GM19193 (cell line): ENCODE measurements around the gene EML6.

ENCODE experiments used
- POLR2A ChIP-seq: IDR thresholded peaks from 4 replicates; pipeline ENCODE4 v1.6.1; 2011; ENCODE audit not compliant: insufficient read depth, insufficient read length; ENCODE audit errors: extremely low read depth

The EML6 gene

DNA sequence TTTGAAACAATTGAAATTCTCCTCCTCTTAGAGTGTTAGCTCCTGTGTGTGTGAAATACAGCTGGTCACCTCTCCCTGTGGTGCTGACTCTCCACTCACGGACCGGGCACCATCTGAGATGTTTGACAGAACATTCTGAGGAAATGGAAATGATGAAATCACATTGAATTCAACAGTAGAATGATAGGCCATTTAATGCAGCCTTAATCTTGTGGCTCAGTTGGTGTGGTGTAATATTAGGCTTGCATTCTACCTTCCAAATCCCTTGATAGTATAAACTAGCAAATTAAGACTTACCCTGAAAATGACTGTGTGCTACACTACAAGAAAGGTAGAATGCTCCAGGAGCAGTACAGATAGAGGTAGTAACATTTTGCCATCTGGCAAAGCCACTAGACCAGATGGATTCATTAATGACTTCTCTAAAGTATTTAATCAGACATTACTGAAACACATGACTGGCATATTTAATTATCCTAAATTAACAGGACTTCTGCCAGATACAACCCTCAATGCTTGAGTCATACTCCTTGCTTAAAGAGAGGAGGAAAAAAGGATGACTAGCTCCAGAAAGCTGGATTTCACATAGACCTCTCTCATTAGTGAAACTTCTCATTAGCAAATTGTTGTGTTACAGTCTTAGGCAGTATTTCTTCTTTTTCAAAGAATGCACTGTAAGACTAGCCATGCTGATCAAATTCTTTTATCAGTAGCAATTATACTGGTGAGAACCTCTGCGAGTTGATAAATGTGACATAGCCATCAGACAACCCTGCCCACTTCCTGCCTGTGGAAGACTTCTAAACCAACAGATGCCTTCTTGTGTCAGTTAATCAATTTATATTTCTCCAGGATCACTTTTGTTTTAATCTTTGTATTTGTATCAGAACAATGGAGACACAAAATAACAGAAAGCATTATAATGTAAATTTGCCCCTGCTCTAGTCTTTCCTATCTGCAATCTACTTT is 80.6 kb downstream of the EML6 start:
- no peak for TF ChIP-seq POLR2A

DNA sequence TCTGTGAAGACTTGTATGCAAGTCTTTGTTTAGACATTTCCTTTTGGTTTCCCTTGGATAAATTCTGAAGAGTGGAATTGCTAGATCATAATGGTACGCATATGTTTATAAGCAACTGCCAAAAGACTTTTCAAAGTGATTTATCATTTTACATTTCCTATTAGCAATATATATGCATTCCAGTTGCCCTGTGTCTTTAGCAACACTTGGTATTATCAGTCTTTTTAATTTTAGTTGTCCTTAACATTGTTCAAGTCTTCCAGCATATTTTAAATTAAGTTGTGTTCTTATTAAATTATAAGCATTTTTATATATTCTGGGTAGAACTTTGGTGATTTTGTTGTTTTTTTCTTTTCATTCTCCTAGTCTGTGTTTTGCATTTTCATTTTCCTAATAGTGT is 81.8 kb downstream of the EML6 start:
- no peak for TF ChIP-seq POLR2A

DNA sequence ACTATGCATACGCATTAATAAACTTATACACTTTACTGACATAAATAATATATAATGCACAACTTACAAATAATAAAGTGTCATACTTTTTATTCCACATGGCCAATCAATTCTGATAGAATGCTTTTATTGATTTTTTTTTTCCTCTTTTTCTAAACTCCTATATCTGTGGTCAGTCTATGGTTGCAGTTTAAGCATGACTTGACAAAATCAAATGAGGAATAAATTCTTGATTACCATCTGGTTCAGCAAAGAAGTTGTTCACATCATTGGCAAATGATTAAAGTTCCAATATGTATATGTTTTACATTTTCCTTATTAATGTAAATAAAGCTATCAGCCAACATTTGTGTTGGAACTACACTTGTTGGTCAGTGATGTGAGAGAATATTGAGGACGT is 83.5 kb downstream of the EML6 start:
- no peak for TF ChIP-seq POLR2A

DNA sequence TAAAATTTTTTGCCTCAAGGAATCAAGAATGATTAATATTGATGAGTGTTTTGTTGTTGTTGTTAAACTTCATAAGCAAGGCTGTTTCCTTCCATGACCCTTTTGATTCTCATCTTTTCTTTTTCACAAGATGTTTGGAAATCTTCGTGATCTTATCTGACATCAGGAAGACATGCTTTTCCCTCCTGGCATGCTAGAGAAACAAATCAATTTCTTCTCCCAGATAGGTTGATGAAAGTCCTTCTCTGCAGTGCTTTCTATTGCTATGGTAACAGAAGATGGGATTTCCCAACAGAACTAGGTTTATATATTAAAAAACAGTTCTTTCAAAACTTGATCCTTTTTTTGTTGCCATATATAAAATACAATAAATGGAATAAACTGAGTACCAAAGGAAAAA is 85.2 kb downstream of the EML6 start:
- TF ChIP-seq POLR2A: no peak

DNA sequence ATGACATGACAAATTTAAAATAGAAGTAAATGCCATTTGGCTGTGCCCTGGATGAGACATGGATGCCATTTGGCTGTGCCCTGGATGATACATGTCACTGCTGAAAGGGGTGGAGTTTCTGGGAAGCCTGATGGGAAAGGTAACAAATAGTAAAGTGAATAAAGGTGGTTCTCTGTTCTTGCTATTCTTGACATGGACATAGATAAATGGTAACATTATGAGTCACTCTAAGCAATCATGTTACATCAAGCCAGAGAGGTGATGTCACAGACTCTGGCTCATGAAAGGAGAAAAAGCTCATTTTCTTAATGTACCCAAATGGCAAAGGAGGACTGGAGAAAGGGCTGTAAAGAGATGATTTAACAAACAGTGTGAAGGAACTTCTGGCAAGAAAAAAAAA is 86.4 kb downstream of the EML6 start:
- TF ChIP-seq POLR2A: no peak

DNA sequence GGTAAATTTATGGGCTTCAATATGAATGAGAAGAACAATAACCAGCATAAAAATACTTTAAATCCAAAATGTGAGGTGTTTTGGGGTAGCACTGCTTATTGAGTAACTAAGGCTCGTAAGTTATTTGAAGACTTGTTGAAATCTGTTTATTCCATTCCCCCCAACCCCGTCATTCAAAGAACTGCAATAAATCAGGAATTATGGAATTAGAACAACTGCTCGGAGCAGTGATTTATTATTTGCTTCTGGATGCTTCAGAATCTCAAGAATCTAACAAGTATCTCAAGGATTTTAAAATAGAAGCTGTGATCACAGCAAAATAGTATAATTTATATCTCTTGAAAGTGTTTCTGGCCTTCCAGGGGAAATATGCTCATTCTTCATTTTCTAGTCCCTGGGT is 86.8 kb downstream of the EML6 start:
- TF ChIP-seq POLR2A: no peak

DNA sequence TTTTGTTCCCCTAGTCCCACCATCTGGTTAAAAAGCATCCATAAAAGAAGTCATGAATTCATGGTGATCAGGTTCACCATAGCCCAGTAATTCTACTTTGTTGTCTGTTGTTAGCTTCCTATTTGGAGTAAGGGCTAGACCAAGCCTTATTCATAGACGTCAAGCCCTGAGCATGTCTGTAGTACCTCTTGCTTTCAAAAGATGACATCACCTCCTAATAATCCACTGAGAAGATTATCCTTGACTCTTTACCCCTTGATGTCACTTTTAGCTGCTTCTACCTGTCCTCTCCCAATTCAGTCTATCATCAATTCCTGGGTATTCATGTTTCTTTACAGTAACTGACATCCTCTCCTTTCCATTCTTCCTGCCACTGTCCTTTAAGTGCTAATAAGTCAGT is 90.1 kb downstream of the EML6 start:
- TF ChIP-seq POLR2A: no peak

DNA sequence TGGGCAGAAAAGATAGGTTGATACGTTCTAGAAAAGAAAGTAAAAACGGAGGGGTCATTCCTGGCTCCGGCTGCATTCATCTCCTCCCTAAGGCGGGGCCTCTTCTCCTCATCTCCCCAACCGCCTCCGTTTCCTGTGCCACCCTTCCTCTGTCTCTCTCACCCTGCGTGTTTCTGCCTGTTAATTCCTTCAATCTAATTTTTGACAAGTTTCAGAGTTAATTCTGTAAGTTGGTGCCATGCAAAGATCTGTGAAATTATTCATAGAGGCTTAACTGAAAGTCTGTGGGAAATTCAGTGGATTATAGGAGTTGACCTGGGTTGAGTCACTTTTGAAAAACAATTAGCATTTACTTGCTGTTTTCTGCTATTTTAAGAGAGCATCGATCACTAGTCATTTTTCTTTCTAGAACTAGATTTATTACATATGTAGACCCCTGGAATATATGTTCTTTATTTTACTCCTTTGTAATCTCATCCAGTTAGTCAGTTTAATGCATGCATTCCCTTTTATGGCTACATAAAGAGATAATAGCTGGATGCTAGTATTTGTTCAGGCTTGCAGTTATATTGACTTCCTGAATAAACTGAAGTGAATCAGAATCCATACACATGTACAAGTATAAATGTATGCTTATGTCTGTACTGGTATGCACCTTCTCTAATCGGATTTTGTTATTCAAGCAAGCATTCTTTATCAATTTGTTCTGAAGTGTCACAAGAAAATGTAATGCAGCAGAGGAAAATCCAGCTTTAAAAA is 91.1 kb downstream of the EML6 start:
- TF ChIP-seq POLR2A: no peak

DNA sequence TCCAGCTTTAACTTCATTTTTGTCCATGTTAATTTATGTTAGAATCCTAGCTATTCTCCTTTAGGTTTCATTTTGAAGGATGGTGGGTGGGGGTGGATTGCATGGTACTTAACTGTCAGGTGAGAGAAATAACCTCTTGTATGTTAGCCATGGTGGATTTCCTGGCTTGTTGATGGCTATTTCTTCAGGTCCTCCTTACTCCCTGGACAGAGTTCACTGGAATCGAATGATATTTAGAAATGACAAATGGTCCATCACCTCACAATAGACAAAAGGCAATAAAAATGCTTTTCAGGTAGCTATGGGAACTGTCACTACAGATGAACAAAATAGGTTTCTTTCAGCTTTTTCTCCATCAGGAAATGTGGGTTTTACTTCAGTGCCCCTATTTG is 91.7 kb downstream of the EML6 start:
- TF ChIP-seq POLR2A: no peak

DNA sequence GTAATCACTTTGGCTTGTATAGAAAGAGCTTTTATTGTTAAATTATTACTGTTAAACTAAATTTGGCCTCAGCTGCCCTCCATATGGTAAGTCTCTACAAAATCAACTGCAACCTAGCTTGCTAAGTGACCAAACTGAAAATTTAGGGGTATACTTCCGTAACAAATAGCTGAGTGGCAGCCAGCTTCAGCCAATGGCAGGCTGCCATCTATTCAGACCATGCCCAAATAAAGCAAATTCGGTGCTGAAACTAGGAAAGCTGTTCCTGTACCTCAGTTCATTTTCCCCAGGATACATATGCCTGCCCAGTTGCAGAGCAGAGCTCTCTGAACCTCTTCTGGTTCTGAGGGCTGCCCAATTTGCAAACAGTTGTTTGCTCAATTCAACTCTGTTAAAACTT is 94.8 kb downstream of the EML6 start:
- TF ChIP-seq POLR2A: no peak

DNA sequence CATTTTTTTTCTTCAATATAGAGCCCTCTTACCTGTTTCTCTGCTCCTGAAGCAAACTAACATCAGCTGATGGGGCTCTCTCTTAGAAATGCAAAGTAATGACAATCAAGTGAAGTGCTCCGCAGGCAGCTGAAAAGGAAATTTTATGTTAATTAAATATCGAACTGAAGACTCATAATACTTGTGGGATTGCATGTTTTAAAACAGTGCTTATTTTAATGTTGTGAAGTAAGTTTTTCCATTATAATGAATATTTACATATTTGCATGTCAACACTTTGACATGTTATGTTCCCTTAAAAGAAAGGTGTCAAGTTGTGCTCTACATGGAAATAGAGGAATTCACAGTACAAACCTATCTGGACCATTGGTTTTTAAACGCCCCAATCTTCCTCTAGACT is 97.1 kb downstream of the EML6 start:
- TF ChIP-seq POLR2A: no peak

DNA sequence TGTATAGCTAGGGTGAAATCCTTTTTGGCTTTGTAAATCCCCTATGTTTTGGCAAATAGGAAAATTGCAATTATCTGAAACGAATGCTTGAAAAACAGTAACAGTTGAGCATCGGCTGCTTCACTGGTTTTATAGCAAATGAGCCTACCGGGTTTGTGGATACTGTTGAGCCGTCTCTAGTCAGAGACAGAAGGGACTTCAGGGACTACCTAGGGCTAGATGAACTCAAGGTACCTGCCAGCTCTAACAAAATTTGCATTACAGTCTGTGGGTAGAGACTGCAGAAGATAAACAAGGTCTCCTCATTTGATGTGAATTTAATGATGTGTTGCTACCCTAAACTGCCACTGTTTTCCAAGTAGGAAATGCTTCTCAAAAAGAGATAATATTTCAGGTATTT is 101.1 kb downstream of the EML6 start:
- TF ChIP-seq POLR2A: no peak

DNA sequence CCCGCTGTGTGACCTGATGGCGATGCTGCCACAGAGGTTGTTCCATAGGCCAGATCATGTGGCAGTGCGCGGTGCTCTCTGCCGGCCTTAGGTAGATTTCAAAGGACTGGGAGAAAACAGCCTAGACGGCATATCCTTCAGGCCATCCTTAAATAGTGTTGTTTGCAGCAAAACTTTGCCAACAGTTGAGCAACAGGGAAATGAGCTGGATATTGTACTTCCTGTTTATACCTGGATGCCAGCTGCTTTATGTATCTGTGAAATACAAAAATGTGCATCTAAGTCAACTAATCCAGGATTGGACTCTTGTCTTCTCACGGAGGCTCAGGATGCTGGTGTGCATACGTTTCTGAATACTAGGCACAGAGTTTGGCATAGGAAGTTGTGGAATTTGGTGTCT is 107.1 kb downstream of the EML6 start:
- TF ChIP-seq POLR2A: no peak

DNA sequence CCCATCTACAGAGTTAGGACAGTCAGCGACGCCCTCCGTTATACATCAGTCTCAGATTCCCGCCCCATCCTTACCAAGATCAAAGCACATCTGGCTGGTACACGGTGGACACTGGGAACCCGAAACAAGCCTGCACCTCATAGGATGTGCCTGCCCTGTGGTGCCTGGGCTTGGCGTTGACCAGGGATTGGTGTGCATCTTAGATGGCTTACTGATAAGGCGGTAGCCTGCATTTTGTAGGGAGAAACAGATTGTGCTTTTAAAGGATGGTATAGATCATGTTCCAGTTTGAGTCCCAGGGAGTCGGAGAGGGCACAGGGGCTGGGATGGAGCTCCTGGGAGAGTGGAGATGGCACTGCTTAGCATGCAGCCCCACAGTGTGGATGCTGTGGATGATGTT is 108.0 kb downstream of the EML6 start:
- no peak for TF ChIP-seq POLR2A

DNA sequence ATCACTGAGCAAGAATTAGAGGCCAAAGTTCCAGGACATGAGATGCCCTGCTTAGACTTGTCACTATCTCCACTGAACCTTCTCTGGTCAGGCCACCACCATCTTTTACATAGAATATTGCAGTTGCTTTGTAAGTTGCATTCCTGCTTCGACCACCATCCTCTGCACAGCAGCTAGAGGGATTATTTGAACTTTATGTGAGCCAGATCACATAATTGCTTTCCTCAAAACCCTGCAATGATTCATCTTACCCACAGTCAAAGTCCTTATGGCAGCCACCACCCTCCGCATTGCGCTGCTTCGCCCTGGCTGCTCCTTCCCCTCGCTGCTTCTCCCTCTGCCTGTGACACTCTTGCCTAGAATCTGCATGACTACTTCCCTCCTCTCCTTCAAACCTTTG is 111.3 kb downstream of the EML6 start:
- TF ChIP-seq POLR2A: no peak

DNA sequence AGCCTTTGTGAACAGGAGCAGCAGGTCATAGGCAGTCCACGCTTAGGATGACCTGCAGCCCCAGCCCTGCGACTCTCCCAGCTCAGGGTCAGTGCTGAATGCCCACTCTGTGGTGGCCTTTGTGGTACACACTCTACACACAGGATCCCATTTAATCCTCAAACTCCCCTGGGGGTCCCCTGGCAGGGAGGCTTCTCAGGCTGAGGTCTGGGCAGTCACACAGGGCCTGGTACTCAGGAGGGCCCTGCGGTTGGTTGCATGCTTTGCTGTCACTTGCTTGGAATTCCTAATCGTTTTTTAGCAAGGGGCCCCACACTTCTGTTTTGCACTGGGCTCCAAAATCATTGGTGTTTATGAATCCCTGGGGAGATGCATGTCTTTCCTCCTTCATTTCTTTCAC is 113.0 kb downstream of the EML6 start:
- TF ChIP-seq POLR2A: no peak

DNA sequence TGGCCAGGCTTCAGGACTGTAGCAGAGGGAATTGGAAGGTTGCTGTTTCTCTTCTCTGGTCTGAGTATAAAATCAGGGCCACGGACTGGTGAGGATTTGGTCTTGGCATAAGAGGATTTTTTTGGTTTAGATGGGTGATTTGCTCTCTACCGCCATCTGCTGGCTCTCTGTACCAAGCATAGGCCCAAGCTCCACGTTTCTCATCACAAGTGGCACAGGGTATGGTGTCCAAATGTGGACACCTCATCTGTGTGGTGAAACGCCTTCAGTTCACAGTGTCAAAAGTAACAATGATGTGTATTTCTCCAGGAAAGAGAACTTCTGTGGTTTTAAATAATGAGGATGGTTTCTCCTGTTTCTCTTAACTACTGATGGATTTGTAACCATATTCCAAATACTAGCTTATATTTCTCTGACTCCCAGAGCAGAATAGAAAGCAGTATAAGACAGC is 115.1 kb downstream of the EML6 start:
- TF ChIP-seq POLR2A: no peak
